GM23248 (cell line): ENCODE data around the gene PTPRE.

Experiments used
- EZH2 ChIP-seq: fragments of 200-600 bp; sonication (generic); IDR thresholded peaks from 2 replicates; pipeline ENCODE4 v1.6.1; 2018; ENCODE audit warnings: antibody characterized with exemption, mild to moderate bottlenecking; ENCODE audit not compliant: insufficient read depth, poor library complexity, severe bottlenecking
- EZH2phosphoT487 ChIP-seq: fragments of 200-600 bp; sonication (generic); IDR thresholded peaks from 2 replicates; pipeline ENCODE4 v1.6.1; 2018; ENCODE audit warnings: antibody characterized with exemption, moderate library complexity, mild to moderate bottlenecking, low read depth; ENCODE audit not compliant: insufficient read depth

- TF ChIP-seq EZH2 = no peak
- no peak for TF ChIP-seq EZH2phosphoT487
Measured at GRCh38 chr10:128051548-128051947, 144.6 kb downstream of the PTPRE start.
